H1 (cell line): Measurements from ENCODE around the gene MEIS3. TPM values are rescaled to one million over a fixed set of nuclear protein-coding genes. Genes with fewer than 3 reads are reported as not detected.

ENCODE experiments used
- CTCF ChIA-PET: fragments of 300-600 bp; sonication (Branson Sonifier 250); formaldehyde crosslinking; loops from one replicate; lab custom pipeline; 2021; ENCODE audit not compliant: partially characterized antibody; lab: Charles Lee
- POLR2A ChIA-PET: fragments of 300-600 bp; sonication (Branson Sonifier 250); formaldehyde crosslinking; loops from one replicate; lab custom pipeline; 2021; ENCODE audit warnings: inconsistent platforms; ENCODE audit not compliant: partially characterized antibody; lab: Charles Lee
- DNase-seq, 2 experiments: peaks; one replicate each; pipeline versions ENCODE4 v3.0.0 to v3.0.0-alpha.2; 2010 to 2022; ENCODE audit warnings: low spot score in 2 of 2, low read depth in 1 of 2, mixed read lengths in 1 of 2
- FAIRE-seq: peaks from 2 replicates; lab custom pipeline; 2011; peaks lifted over from hg19 to GRCh38; lab: Jason Lieb, UNC
- H2AFZ ChIP-seq: 2 replicates; pipeline ENCODE4 v1.8.1; 2012; ENCODE audit warnings: low read length, inconsistent platforms
- H2AK5ac ChIP-seq: 2 replicates; pipeline ENCODE4 v1.6.1; 2013; ENCODE audit warnings: low read depth, low read length
- H2BK120ac ChIP-seq: replicated peaks from 2 replicates; pipeline ENCODE3; 2013; ENCODE audit warnings: low read depth, low read length, inconsistent platforms
- H2BK12ac ChIP-seq: 2 replicates; pipeline ENCODE4 v1.6.1; 2013; ENCODE audit warnings: low read depth, low read length
- H2BK15ac ChIP-seq: 2 replicates; pipeline ENCODE4 v1.6.1; 2013; ENCODE audit warnings: low read length
- H2BK20ac ChIP-seq: 2 replicates; pipeline ENCODE4 v1.6.1; 2013; ENCODE audit warnings: low read length
- H2BK5ac ChIP-seq: 2 replicates; pipeline ENCODE4 v1.6.1; 2013; ENCODE audit warnings: low read depth, low read length
- H3K14ac ChIP-seq: 2 replicates; pipeline ENCODE4 v1.6.1; 2013; ENCODE audit warnings: inconsistent platforms; ENCODE audit not compliant: insufficient read length
- H3K18ac ChIP-seq: 2 replicates; pipeline ENCODE4 v1.6.1; 2013; ENCODE audit warnings: low read length; ENCODE audit errors: extremely low read depth
- H3K23ac ChIP-seq: 2 replicates; pipeline ENCODE4 v1.6.1; 2013; ENCODE audit warnings: inconsistent platforms; ENCODE audit not compliant: insufficient read length
- H3K23me2 ChIP-seq: 2 replicates; pipeline ENCODE4 v1.6.1; 2013; ENCODE audit warnings: low read depth, low read length
- H3K27ac ChIP-seq: 2 replicates; pipeline ENCODE4 v1.6.1; 2011; ENCODE audit warnings: low read depth, low read length, inconsistent platforms
- H3K27me3 ChIP-seq, 4 experiments: replicated peaks in 1 of 4; 1 replicate in 1 of 4; 2 replicates in 3 of 4; pipeline versions ENCODE4 v1.6.1 to v1.8.1; 2011 to 2013; ENCODE audit warnings: low read length in 3 of 4, mild to moderate bottlenecking in 3 of 4, inconsistent platforms in 2 of 4, mixed read lengths in 2 of 4, moderate library complexity in 1 of 4; ENCODE audit not compliant: control insufficient read depth in 3 of 4, insufficient read depth in 3 of 4; ENCODE audit errors: extremely low read depth in 1 of 4
- H3K36me3 ChIP-seq, 4 experiments: 2 replicates each; pipeline versions ENCODE4 v1.6.1 to v1.8.1; 2011 to 2013; ENCODE audit warnings: mild to moderate bottlenecking in 4 of 4, low read length in 3 of 4, moderate library complexity in 2 of 4, control low read depth in 1 of 4, inconsistent platforms in 1 of 4; ENCODE audit not compliant: insufficient read depth in 4 of 4, control insufficient read depth in 2 of 4
- H3K4ac ChIP-seq: replicated peaks from 2 replicates; pipeline ENCODE3; 2013; ENCODE audit warnings: low read length, low read depth, mixed read lengths, inconsistent platforms; ENCODE audit not compliant: insufficient read length
- H3K4me1 ChIP-seq, 4 experiments: replicated peaks in 1 of 4; 1 replicate in 1 of 4; 2 replicates in 3 of 4; pipeline versions ENCODE4 v1.6.1 to v1.8.1; 2011 to 2013; ENCODE audit warnings: low read length in 3 of 4, inconsistent platforms in 2 of 4, mixed read lengths in 1 of 4; ENCODE audit not compliant: insufficient read depth in 4 of 4, control insufficient read depth in 3 of 4
- H3K4me2 ChIP-seq, 2 experiments: 2 replicates each; pipeline versions ENCODE4 v1.6.1 to v1.8.1; 2011 to 2013; ENCODE audit warnings: low read depth in 2 of 2, low read length in 2 of 2, control low read depth in 1 of 2, inconsistent platforms in 1 of 2, mild to moderate bottlenecking in 1 of 2; ENCODE audit not compliant: insufficient read depth in 1 of 2
- H3K4me3 ChIP-seq, 4 experiments: fragments of 200-600, 300-600 bp in 1 of 4; sonication (generic), shearing (Covaris generic), sonication (Bioruptor Twin) in 1 of 4; 2 replicates each; pipeline versions ENCODE4 v1.5.1 to v1.8.1; 2011 to 2016; ENCODE audit warnings: low read length in 4 of 4, low read depth in 3 of 4, control low read depth in 2 of 4, inconsistent platforms in 2 of 4, mild to moderate bottlenecking in 2 of 4, mixed read lengths in 1 of 4, moderate library complexity in 1 of 4; ENCODE audit not compliant: insufficient read depth in 2 of 4; ENCODE audit errors: extremely low read depth in 1 of 4
- H3K56ac ChIP-seq: replicated peaks from 2 replicates; pipeline ENCODE3; 2013; ENCODE audit warnings: low read depth, mild to moderate bottlenecking, mixed read lengths, low read length, inconsistent platforms; ENCODE audit not compliant: insufficient read length
- H3K79me1 ChIP-seq: 2 replicates; pipeline ENCODE4 v1.6.1; 2013; ENCODE audit warnings: low read depth, low read length, control low read depth
- H3K79me2 ChIP-seq, 2 experiments: 2 replicates each; pipeline versions ENCODE4 v1.6.1 to v1.8.1; 2012 to 2013; ENCODE audit warnings: low read length in 2 of 2, mild to moderate bottlenecking in 2 of 2, inconsistent platforms in 1 of 2; ENCODE audit not compliant: insufficient read depth in 2 of 2, control insufficient read depth in 1 of 2
- H3K9ac ChIP-seq, 4 experiments: replicated peaks in 1 of 4; 1 replicate in 1 of 4; 2 replicates in 3 of 4; pipeline versions ENCODE4 v1.6.1 to v1.8.1; 2011 to 2013; ENCODE audit warnings: low read depth in 3 of 4, low read length in 3 of 4, control low read depth in 2 of 4, mild to moderate bottlenecking in 2 of 4, moderate library complexity in 2 of 4, inconsistent platforms in 1 of 4; ENCODE audit errors: extremely low read depth in 1 of 4
- H3K9me3 ChIP-seq, 2 experiments: 2 replicates each; pipeline versions ENCODE4 v1.6.1 to v1.8.1; 2012 to 2013; ENCODE audit warnings: mild to moderate bottlenecking in 2 of 2, moderate library complexity in 2 of 2, control low read depth in 1 of 2, inconsistent platforms in 1 of 2, low read depth in 1 of 2, low read length in 1 of 2, mixed read lengths in 1 of 2; ENCODE audit not compliant: insufficient read depth in 2 of 2
- H4K20me1 ChIP-seq, 2 experiments: replicated peaks in 1 of 2; 2 replicates each; pipeline versions ENCODE3 to v1.8.1; 2011 to 2013; ENCODE audit warnings: inconsistent platforms in 2 of 2, low read length in 2 of 2, mild to moderate bottlenecking in 1 of 2; ENCODE audit not compliant: insufficient read depth in 2 of 2, control insufficient read depth in 1 of 2
- H4K5ac ChIP-seq: 2 replicates; pipeline ENCODE4 v1.6.1; 2013; ENCODE audit warnings: low read length, low read depth, mixed read lengths, inconsistent platforms; ENCODE audit not compliant: insufficient read length
- H4K8ac ChIP-seq: 2 replicates; pipeline ENCODE4 v1.8.0; 2013; ENCODE audit warnings: mild to moderate bottlenecking, moderate library complexity, low read length, inconsistent platforms; ENCODE audit not compliant: insufficient read depth; ENCODE audit errors: extremely low read depth
- H4K91ac ChIP-seq: replicated peaks from 2 replicates; pipeline ENCODE3; 2013; ENCODE audit warnings: low read length, mixed read lengths, inconsistent platforms; ENCODE audit not compliant: insufficient read length
- ASH2L ChIP-seq: fragments of 200-600, 300-600 bp; sonication (generic); IDR thresholded peaks from one replicate; pipeline ENCODE4 v1.7.1; 2017; ENCODE audit warnings: low read length
- BACH1 ChIP-seq: IDR thresholded peaks from 2 replicates; pipeline ENCODE4 v1.6.1; 2012; ENCODE audit warnings: low read length, improper control_type of control experiment
- HDAC6 ChIP-seq: IDR thresholded peaks from one replicate; pipeline ENCODE4 v1.7.1; 2012; ENCODE audit warnings: low read depth, mild to moderate bottlenecking, inconsistent platforms, low read length, moderate library complexity
- JUN ChIP-seq: IDR thresholded peaks from 2 replicates; pipeline ENCODE4 v1.6.1; 2011; ENCODE audit warnings: low read depth, mild to moderate bottlenecking, improper control_type of control experiment, low read length
- KDM4A ChIP-seq: IDR thresholded peaks from one replicate; pipeline ENCODE4 v1.7.1; 2012; ENCODE audit warnings: low read depth, mild to moderate bottlenecking, moderate library complexity, low read length, inconsistent platforms; ENCODE audit not compliant: severe bottlenecking
- RFX5 ChIP-seq: IDR thresholded peaks from 2 replicates; pipeline ENCODE4 v1.6.1; 2011; ENCODE audit warnings: low read depth, low read length, improper control_type of control experiment, borderline replicate concordance
- SIN3A ChIP-seq, 2 experiments: IDR thresholded peaks in 1 of 2; conservative IDR thresholded peaks in 1 of 2; 2 replicates each; pipeline ENCODE4 v1.6.1; 2011 to 2012; ENCODE audit warnings: low read length in 2 of 2, improper control_type of control experiment in 1 of 2, low read depth in 1 of 2, mild to moderate bottlenecking in 1 of 2
- SIX5 ChIP-seq: IDR thresholded peaks from 2 replicates; pipeline ENCODE4 v1.6.1; 2011; ENCODE audit warnings: mild to moderate bottlenecking, low read depth, low read length
- TAF1 ChIP-seq: IDR thresholded peaks from 2 replicates; pipeline ENCODE4 v1.6.1; 2011; ENCODE audit warnings: mild to moderate bottlenecking, low read depth, low read length
- WGBS, 2 experiments: shearing (Covaris generic) in 1 of 2; methylation state at CpG; one replicate each; pipeline versions ENCODE4 v1.1.6 to v1.1.7; 2013 to 2015; ENCODE audit warnings: low lambda C conversion rate in 2 of 2, mixed read lengths in 2 of 2, inconsistent platforms in 1 of 2, low coverage in 1 of 2, missing lambda C conversion rate in 1 of 2; ENCODE audit not compliant: insufficient replicate concordance in 2 of 2, insufficient coverage in 1 of 2, insufficient read length in 1 of 2; ENCODE audit errors: extremely low coverage in 1 of 2, missing lambda C conversion rate in 1 of 2; 5-methylcytosine and 5-hydroxymethylcytosine counted together
- polyA plus RNA-seq, 7 experiments: library from polyadenylated mRNA; depleted of rRNA in 3 of 7; stranded (reverse) in 5 of 7; unstranded in 2 of 7; fragments of >200 nt in 5 of 7; fragments of 200-250 nt in 2 of 7; gene quantifications; 1 replicate in 5 of 7; 2 replicates in 1 of 7; 4 replicates in 1 of 7; pipeline versions ENCODE4 v1.2.1 to v1.2.3, GENCODE V29; 2011 to 2013; ENCODE audit warnings: missing spikeins in 2 of 7, mixed read lengths in 2 of 7
- total RNA-seq: library from RNA; stranded (reverse); fragmentation: NEBNext Ultra II Directional; extraction: Animal tissue kit (Norgen Biotek cat#: 25700); gene quantifications from 2 replicates; pipeline ENCODE4 v1.2.1, GENCODE V29; 2021

Gene MEIS3
- total and polyA plus RNA-seq, 2 of the 8 experiments (the other 6 are each of a cell fraction or from before 2014, with no cell fraction given): 24.5 to 28.2 TPM

GRCh38 chr19:47358936-47359335, 60.4 kb downstream of the MEIS3 start:
- H3K14ac ChIP-seq: no peak overlapping the region
- H4K91ac ChIP-seq: no peak overlapping the region
- H3K23me2 ChIP-seq: no peaks in the 10 kb centered on the region
- no peak overlapping the region for H3K56ac ChIP-seq
- TF ChIP-seq ASH2L: no peak
- TF ChIP-seq SIN3A (conservative IDR thresholded peaks at IDR 0.05 in 1 of 2, IDR thresholded peaks at IDR 0.05 in 1 of 2; ENCODE audit: low read depth in 1 of 2, low read length in 2 of 2): no peak
- TF ChIP-seq TAF1: no peak
- no peak for TF ChIP-seq BACH1
- TF ChIP-seq RFX5: no peak
- TF ChIP-seq JUN: no peak
- TF ChIP-seq HDAC6: no peak
- TF ChIP-seq SIX5: no peak
- TF ChIP-seq KDM4A: no peak
- H3K4me2 ChIP-seq: no peak overlapping the region
- no peak overlapping the region for H2BK20ac ChIP-seq
- peaks cover 0 to 4% of the 10 kb centered on the region in 2 experiments; a peak in 1 of 4 replicates for H3K79me2 ChIP-seq
- no peak overlapping the region for H3K27ac ChIP-seq
- no peak overlapping the region for H2BK5ac ChIP-seq
- ChIA-PET CTCF (interaction anchor here (0.9 to 3.0 kb wide), 10 partner anchors 9 to 148 kb away, joined by 3 to 11 read pairs (median 4); partner anchors contain the start of gene DHX34), POLR2A (interaction anchor here (1.8 to 3.2 kb wide), 3 partner anchors 12 to 32 kb away, joined by 4 to 12 read pairs (median 4); no protein-coding TSS in a partner anchor)
- no peaks in the 10 kb centered on the region for H3K4me1 ChIP-seq
- H3K79me1 ChIP-seq: peaks cover 3% of the 10 kb centered on the region; the same call in 1 of the 2 replicates
- peaks cover 6 to 13% of the 10 kb centered on the region in 2 experiments for H4K20me1 ChIP-seq
- 93% methylated on average over 6 of the region's 6 CpGs; no CpG with 5 or more reads in 1 of the 2 experiments for WGBS, 2 experiments
- no peak overlapping the region for H2BK12ac ChIP-seq
- no peak overlapping the region for H4K5ac ChIP-seq
- FAIRE-seq (no peak), DNase-seq (no peak)
- H3K4me3 ChIP-seq: no peak overlapping the region
- H3K23ac ChIP-seq: no peak overlapping the region
- no peaks in the 10 kb centered on the region for H3K27me3 ChIP-seq
- no peaks in the 10 kb centered on the region for H3K9me3 ChIP-seq
- H2AFZ ChIP-seq: no peak overlapping the region
- H3K4ac ChIP-seq: no peak overlapping the region
- H4K8ac ChIP-seq: no peak overlapping the region
- H3K36me3 ChIP-seq: peaks cover 52 to 92% (median 75%) of the 10 kb centered on the region in 4 experiments
- no peak overlapping the region for H2BK15ac ChIP-seq
- no peak overlapping the region for H3K9ac ChIP-seq
- no peak overlapping the region for H2BK120ac ChIP-seq
- no peak overlapping the region for H3K18ac ChIP-seq
- H2AK5ac ChIP-seq: no peak overlapping the region
